ENCODE measurements around the gene ST8SIA6.

Gene ST8SIA6

DNA sequence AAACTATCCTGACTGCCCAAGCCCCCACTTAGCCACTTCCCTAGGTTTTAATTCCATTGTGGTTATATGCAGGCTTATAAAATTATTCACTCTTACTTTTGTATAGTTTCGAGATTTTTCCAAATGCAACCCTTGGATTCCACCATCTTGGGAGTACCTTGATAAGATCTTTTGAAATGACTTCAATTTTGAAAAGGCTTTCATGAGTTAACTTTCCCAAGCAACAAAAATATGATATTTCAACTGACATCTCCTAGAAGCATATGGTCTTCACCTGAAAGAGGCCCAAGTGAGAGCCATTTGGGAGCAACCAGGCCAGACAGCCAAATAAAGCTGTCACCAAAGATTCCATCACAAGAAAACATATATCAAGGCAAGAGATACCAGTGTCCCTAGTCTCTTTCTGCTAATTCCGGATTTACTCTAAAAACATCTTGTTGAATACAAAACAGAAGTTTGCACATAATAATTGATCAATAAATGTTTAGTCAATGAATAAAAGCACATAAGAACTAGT is 1.7 kb upstream of the ST8SIA6 start:
- Histone ChIP-seq H3K9ac (ENCODE audit: low read depth, low read length) (no peak overlapping the region), H3K4me1 (ENCODE audit: control insufficient read depth, insufficient read depth, low read length) (peaks cover 30% of the 10 kb centered on the region), H3K27ac (ENCODE audit: low read depth, low read length) (no peak overlapping the region), H3K27me3 (ENCODE audit: control insufficient read depth, insufficient read depth, low read length) (peaks cover 34% of the 10 kb centered on the region), H3K9me3 (ENCODE audit: control insufficient read depth, insufficient read depth, low read length) (peaks cover 6% of the 10 kb centered on the region), H3K36me3 (ENCODE audit: control insufficient read depth, insufficient read depth, low read length) (no peaks in the 10 kb centered on the region), H3K4me3 (ENCODE audit: low read depth, low read length) (no peak overlapping the region)

DNA sequence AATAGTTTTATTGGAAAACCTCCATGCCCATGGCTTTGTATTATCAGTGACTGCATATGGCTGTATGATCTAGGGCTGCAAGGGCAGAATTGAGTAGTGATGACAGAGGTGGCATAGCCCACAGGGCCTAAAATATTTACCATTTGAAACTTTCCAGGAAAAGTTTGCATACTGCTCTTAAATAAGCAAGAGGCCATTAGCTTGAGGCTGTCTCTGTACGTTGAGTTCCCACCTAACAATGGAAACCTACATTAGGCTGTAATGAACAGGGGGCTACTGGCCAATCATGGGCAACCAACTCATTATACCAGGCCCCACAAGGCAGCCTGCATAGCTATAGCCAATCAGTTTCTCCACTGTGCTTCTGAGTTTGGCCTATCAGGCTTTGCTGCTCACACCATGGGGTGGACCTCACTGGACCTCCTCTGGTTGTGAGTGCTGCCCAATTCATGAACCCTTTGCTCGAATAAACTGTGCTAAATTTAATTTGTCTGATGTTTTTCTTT is 673 bp upstream of the ST8SIA6 start:
- Histone ChIP-seq H3K4me1 (ENCODE audit: control insufficient read depth, insufficient read depth, low read length) (peaks cover 30% of the 10 kb centered on the region), H3K36me3 (ENCODE audit: control insufficient read depth, insufficient read depth, low read length) (0 out of 2 replicates have a peak, but pooled peaks cover 3% of the 10 kb centered on the region), H3K9me3 (ENCODE audit: control insufficient read depth, insufficient read depth, low read length) (peaks cover 7% of the 10 kb centered on the region), H3K27me3 (ENCODE audit: control insufficient read depth, insufficient read depth, low read length) (peaks cover 34% of the 10 kb centered on the region), H3K9ac (ENCODE audit: low read depth, low read length) (no peak overlapping the region), H3K27ac (ENCODE audit: low read depth, low read length) (no peak overlapping the region), H3K4me3 (ENCODE audit: low read depth, low read length) (peak overlapping the region; percentile 82; the same call in 1 of the 2 replicates)

DNA sequence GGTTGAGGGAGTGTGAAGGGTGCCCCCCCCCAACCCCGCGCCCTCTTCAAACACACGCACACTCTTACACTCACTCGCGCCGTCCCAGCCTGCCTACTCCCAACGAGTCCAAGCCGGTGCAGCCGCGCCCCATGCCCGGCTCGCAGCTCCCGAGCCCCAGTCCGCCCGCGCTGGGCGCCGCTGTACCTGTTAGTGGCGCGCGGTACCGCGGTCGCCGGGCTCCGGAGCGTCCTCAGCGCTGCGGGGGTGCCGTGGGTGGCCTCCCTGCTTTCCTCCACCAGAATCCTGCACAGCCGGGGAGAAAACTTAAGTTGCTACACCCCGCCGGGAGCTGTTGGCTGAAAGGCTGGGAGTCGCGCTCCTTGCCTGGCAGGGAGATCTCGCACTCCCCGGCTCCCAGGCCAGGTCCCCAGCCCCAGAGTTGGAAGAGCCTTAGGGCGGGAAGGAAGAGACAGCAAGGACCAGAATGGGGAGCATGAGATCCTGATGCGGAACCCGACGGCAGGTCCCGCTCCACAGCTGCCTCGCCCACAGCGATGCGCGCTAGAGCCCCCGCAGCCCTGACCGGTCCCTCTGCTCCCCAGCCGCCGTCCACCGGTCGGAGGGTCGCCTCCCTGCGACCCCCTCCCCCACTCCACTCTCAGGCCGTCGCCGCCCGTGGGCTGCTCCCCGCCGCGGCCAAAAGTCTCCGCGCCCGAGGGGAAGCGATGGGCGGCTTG is 863 bp downstream of the ST8SIA6 start:
- peak overlapping the region; percentile 15; the same call in 1 of the 2 replicates for H3K9ac ChIP-seq (ENCODE audit: low read depth, low read length)
- peaks cover 30% of the 10 kb centered on the region for H3K4me1 ChIP-seq (ENCODE audit: control insufficient read depth, insufficient read depth, low read length)
- peak overlapping the region; percentile 82 for H3K4me3 ChIP-seq (ENCODE audit: low read depth, low read length)
- H3K27ac ChIP-seq (ENCODE audit: low read depth, low read length) = peak overlapping the region; percentile 57
- H3K27me3 ChIP-seq (ENCODE audit: control insufficient read depth, insufficient read depth, low read length) = peaks cover 34% of the 10 kb centered on the region
- H3K9me3 ChIP-seq (ENCODE audit: control insufficient read depth, insufficient read depth, low read length) = peaks cover 13% of the 10 kb centered on the region
- 0 out of 2 replicates have a peak, but pooled peaks cover 5% of the 10 kb centered on the region for H3K36me3 ChIP-seq (ENCODE audit: control insufficient read depth, insufficient read depth, low read length)

- Histone ChIP-seq H3K4me1 (ENCODE audit: control insufficient read depth, insufficient read depth, low read length) (peaks cover 30% of the 10 kb centered on the region), H3K4me3 (ENCODE audit: low read depth, low read length) (peak overlapping the region; percentile 82), H3K9ac (ENCODE audit: low read depth, low read length) (no peak overlapping the region; the same call in 1 of the 2 replicates), H3K27me3 (ENCODE audit: control insufficient read depth, insufficient read depth, low read length) (peaks cover 34% of the 10 kb centered on the region), H3K9me3 (ENCODE audit: control insufficient read depth, insufficient read depth, low read length) (peaks cover 17% of the 10 kb centered on the region), H3K27ac (ENCODE audit: low read depth, low read length) (peak overlapping the region; percentile 57), H3K36me3 (ENCODE audit: control insufficient read depth, insufficient read depth, low read length) (0 out of 2 replicates have a peak, but pooled peaks cover 5% of the 10 kb centered on the region)
These were observed 1.4 kb downstream of the ST8SIA6 start for GRCh38 chr10:17453035-17453372.

DNA sequence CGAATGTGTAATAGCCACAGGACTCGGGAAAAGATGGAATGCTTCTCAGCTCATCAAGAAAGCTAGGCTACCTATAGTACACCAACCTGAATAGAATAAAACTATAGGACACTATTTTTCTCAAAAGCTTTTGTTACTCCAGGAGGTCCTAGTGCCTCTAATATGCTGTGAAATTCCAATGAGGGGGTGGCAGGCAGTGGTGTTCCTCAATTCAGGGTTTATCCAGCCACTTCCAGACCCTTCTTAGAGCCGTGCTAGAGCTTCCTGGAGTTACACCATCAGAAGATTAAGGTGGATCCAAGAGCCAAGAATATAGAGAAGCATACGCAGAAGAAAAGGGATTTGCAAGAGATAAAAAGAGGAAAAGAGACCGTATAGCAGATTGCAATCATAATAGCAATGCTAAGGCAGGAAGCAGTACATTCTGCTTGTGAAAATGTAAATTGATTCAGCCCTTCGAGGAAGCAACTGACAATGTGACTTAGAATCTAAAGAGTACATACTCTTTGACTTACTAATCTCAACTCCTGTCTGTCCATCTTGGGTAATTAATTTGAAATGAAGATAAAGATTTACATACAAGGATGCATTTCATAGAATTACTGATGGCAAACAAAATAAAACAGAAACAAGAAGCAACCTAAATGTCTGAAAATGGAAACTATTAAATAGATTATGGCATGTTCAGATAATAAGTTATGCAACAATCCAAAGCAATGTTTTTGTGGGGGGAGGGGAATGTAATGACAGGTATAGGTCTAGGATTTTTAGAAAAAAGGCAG is 2.1 kb downstream of the ST8SIA6 start:
- Histone ChIP-seq H3K36me3 (ENCODE audit: control insufficient read depth, insufficient read depth, low read length) (0 out of 2 replicates have a peak, but pooled peaks cover 5% of the 10 kb centered on the region), H3K27me3 (ENCODE audit: control insufficient read depth, insufficient read depth, low read length) (peaks cover 34% of the 10 kb centered on the region), H3K27ac (ENCODE audit: low read depth, low read length) (no peak overlapping the region), H3K9me3 (ENCODE audit: control insufficient read depth, insufficient read depth, low read length) (peaks cover 17% of the 10 kb centered on the region), H3K9ac (ENCODE audit: low read depth, low read length) (no peak overlapping the region), H3K4me3 (ENCODE audit: low read depth, low read length) (peak overlapping the region; percentile 82), H3K4me1 (ENCODE audit: control insufficient read depth, insufficient read depth, low read length) (peaks cover 27% of the 10 kb centered on the region)

GRCh38 chr10:17450024-17450423 is 4.4 kb downstream of the ST8SIA6 start:
- no peak overlapping the region for H3K4me3 ChIP-seq (ENCODE audit: low read depth, low read length)
- 0 out of 2 replicates have a peak, but pooled peaks cover 5% of the 10 kb centered on the region for H3K36me3 ChIP-seq (ENCODE audit: control insufficient read depth, insufficient read depth, low read length)
- no peak overlapping the region for H3K9ac ChIP-seq (ENCODE audit: low read depth, low read length)
- H3K27me3 ChIP-seq (ENCODE audit: control insufficient read depth, insufficient read depth, low read length) = peaks cover 20% of the 10 kb centered on the region
- H3K27ac ChIP-seq (ENCODE audit: low read depth, low read length) = no peak overlapping the region
- H3K9me3 ChIP-seq (ENCODE audit: control insufficient read depth, insufficient read depth, low read length) = peaks cover 12% of the 10 kb centered on the region
- H3K4me1 ChIP-seq (ENCODE audit: control insufficient read depth, insufficient read depth, low read length) = peaks cover 23% of the 10 kb centered on the region

GRCh38 chr10:17445400-17445998 is 8.9 kb downstream of the ST8SIA6 start:
- Histone ChIP-seq H3K27me3 (ENCODE audit: control insufficient read depth, insufficient read depth, low read length) (no peaks in the 10 kb centered on the region), H3K9ac (ENCODE audit: low read depth, low read length) (no peak overlapping the region), H3K27ac (ENCODE audit: low read depth, low read length) (no peak overlapping the region), H3K36me3 (ENCODE audit: control insufficient read depth, insufficient read depth, low read length) (0 out of 2 replicates have a peak, but pooled peaks cover 5% of the 10 kb centered on the region), H3K4me3 (ENCODE audit: low read depth, low read length) (no peak overlapping the region), H3K4me1 (ENCODE audit: control insufficient read depth, insufficient read depth, low read length) (peaks cover 8% of the 10 kb centered on the region), H3K9me3 (ENCODE audit: control insufficient read depth, insufficient read depth, low read length) (peaks cover 11% of the 10 kb centered on the region)

DNA sequence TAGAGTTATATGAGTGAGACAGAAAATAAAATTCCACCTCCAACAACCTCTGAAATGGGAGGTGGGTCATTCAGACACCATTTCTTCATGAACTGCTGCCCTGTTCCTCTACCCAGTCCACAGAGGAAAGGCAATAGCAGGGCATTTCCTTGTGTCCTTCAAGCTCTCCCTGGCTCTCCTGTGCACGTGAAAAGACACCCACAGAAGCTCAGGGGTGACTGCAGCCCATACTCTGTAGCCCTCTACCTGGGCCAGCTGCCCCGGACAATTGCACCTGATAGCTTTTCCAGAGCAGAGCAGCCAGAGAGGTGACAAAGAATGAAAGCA is 10.0 kb downstream of the ST8SIA6 start:
- H3K36me3 ChIP-seq (ENCODE audit: control insufficient read depth, insufficient read depth, low read length) = no peaks in the 10 kb centered on the region
- peaks cover 8% of the 10 kb centered on the region for H3K4me1 ChIP-seq (ENCODE audit: control insufficient read depth, insufficient read depth, low read length)
- H3K4me3 ChIP-seq (ENCODE audit: low read depth, low read length) = no peak overlapping the region
- H3K27me3 ChIP-seq (ENCODE audit: control insufficient read depth, insufficient read depth, low read length) = no peaks in the 10 kb centered on the region
- no peak overlapping the region for H3K27ac ChIP-seq (ENCODE audit: low read depth, low read length)
- no peak overlapping the region for H3K9ac ChIP-seq (ENCODE audit: low read depth, low read length)
- peaks cover 7% of the 10 kb centered on the region; the same call in 1 of the 2 replicates for H3K9me3 ChIP-seq (ENCODE audit: control insufficient read depth, insufficient read depth, low read length)

GRCh38 chr10:17443707-17444387 is 10.5 kb downstream of the ST8SIA6 start:
- H3K4me1 ChIP-seq (ENCODE audit: control insufficient read depth, insufficient read depth, low read length) = peaks cover 8% of the 10 kb centered on the region
- no peak overlapping the region for H3K4me3 ChIP-seq (ENCODE audit: low read depth, low read length)
- H3K36me3 ChIP-seq (ENCODE audit: control insufficient read depth, insufficient read depth, low read length) = no peaks in the 10 kb centered on the region
- no peaks in the 10 kb centered on the region for H3K27me3 ChIP-seq (ENCODE audit: control insufficient read depth, insufficient read depth, low read length)
- H3K9me3 ChIP-seq (ENCODE audit: control insufficient read depth, insufficient read depth, low read length) = peaks cover 4% of the 10 kb centered on the region; the same call in 1 of the 2 replicates
- no peak overlapping the region for H3K9ac ChIP-seq (ENCODE audit: low read depth, low read length)
- no peak overlapping the region for H3K27ac ChIP-seq (ENCODE audit: low read depth, low read length)

DNA sequence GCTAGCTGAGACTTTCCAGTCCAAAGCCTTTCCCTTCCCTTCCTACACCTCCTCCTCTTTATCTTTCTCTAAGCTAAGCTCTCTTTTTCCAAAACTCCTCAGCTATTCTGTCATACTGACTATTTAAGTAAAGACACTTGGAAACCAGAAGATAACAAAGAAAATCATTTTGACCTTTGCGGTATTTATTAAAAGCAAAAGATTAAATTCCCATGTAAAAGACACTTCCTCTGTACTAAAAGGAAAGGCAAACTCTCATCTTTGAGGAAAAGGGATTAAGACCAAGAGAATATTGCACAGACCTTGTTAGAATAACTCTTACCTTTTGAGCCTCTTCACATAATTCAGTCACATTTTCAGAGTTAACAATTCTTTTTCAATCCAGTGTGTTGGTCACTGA is 15.8 kb downstream of the ST8SIA6 start:
- no peaks in the 10 kb centered on the region for H3K9me3 ChIP-seq (ENCODE audit: control insufficient read depth, insufficient read depth, low read length)
- no peaks in the 10 kb centered on the region for H3K36me3 ChIP-seq (ENCODE audit: control insufficient read depth, insufficient read depth, low read length)
- H3K9ac ChIP-seq (ENCODE audit: low read depth, low read length) = no peak overlapping the region
- H3K4me1 ChIP-seq (ENCODE audit: control insufficient read depth, insufficient read depth, low read length) = no peaks in the 10 kb centered on the region
- H3K27me3 ChIP-seq (ENCODE audit: control insufficient read depth, insufficient read depth, low read length) = no peaks in the 10 kb centered on the region
- no peak overlapping the region for H3K27ac ChIP-seq (ENCODE audit: low read depth, low read length)
- no peak overlapping the region for H3K4me3 ChIP-seq (ENCODE audit: low read depth, low read length)
